Cerebellar cortex (tissue), 1 donor: ENCODE data around the gene MAST4.

Experiments
- DNase-seq: peaks from one replicate; pipeline ENCODE4 v3.0.0-alpha.2; 2015; ENCODE audit warnings: low spot score

MAST4 gene

DNA sequence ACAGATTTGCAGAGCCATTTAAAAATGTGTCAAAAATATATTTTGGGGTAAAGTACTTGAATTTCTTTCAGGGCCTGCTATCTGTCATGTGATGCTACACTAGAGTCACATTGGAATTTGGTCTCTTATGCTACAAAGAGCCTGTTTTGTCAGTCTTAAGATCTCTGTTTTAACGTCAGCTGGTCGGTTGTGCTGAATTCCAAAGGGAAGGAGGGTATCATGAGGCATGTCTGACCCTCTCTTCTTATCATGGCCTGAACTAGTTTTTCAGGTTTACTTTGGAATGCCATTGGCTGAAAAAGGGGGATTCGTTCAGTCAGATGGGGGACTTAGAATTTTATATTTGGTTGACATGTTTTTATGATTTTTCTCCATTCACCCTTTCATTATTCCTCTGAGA lies 309.8 kb downstream of the MAST4 start:
- DNase-seq = no peak

DNA sequence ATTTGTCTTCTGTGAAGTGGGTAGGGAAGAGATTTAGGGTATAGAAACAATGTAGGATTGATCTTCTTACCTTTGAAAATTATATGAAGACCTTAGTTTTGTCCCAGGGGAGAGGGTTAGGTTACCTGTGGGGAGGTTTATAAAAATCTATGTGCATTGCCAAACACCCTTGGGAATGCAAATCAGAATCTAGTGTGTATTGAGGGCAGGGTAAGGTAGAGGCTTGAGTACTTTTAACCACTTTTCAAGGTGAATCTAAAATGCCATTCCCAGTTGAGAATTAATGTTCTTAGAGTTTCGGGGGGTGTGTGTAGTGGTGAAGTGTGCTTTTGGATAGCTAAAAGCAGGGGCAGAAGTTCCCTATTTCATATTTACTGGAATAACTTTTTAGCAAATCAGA lies 312.0 kb downstream of the MAST4 start:
- DNase-seq = no peak

DNA sequence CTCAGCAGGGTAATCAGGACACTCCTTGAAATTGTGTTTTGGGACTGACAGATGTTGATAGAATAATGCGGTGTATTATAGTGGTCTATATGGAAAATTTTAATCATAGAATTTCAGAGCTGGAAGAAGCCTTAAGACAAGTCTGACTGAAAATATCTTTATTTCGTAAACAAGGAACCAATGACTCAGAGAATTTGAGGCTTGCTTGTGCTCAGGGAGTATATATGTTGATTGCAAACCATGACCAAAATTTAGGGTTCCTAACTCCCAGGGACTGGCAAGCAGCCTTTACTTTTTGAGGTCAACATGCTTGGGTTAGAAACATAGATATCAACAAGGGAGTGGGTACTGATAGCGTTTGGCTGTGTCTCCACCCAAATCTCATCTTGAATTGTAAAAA lies 313.2 kb downstream of the MAST4 start:
- no peak for DNase-seq

DNA sequence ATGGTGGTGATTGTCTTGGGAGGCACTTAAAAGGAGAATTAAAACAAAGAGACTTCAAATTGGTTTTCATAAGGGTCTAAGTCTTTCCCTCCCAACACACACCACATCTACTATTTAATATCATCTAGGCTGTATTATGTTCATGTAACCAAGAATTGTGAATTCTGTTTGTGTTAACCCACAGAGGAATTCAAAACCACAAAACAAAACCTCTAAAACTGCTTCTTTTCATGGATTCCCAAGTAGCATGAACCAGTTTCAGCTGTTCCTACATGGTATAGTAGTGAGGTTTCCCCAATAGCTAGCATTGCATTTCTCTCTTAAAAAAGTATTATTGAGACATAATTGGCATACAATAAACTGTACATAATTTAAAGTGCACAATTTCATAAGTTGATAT lies 316.6 kb downstream of the MAST4 start:
- DNase-seq = no peak

DNA sequence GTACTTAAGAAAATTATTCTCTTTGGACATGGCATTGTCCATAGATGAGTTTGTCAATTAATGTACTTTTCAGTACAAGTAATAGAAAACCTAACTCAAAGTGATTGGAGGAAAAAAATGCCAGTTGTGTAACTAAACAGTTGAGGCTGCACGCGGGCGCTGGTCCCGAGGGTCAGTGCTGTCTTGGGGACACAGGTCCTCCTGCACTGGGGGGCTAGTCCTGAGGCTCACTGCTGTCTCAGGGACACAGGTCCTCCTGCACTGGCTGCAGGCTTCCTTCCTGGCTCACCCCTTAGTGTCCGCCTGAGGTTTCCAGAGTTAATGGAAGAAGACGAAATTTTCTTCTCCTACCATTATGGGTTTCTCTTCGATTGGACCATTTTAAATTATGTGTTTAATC lies 319.3 kb downstream of the MAST4 start:
- no peak for DNase-seq

DNA sequence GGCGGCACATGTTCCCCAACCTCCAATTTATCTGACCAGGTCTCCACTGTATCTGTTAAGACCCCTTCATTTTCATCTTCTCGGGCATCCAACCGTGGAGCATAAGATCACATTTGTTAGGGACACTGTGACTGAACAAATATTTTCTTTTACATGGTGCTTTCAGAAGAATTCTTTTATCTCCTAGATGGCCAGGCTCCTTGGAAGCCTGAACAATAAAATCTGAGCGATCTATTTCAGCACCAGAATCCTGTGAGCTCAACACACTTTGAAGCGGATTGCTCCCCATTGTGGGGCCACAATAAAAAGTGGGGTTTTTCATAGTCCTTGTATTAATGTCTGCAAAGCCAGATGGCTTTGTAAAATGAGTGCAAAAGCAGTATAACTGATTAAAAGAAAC lies 326.7 kb downstream of the MAST4 start:
- DNase-seq = no peak

DNA sequence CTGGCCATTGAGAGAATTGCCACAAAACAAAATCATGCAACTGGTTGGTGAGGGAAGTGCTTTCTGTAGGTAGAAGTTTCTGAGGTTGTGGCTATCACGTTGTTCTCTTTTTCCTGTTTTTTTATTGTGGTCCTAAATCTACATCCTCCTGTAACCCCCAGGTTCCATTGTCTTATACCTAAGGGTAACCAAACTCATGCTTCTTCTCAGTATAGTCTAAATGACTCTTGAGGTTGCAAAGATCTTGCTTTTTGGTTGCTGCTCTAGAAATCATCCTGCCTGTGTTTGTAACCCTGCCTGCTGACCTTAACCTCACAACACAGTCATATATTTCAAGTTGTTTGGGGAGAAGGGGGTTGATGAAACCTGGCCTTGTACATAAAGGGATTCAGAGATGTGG lies 327.3 kb downstream of the MAST4 start:
- DNase-seq = no peak

DNA sequence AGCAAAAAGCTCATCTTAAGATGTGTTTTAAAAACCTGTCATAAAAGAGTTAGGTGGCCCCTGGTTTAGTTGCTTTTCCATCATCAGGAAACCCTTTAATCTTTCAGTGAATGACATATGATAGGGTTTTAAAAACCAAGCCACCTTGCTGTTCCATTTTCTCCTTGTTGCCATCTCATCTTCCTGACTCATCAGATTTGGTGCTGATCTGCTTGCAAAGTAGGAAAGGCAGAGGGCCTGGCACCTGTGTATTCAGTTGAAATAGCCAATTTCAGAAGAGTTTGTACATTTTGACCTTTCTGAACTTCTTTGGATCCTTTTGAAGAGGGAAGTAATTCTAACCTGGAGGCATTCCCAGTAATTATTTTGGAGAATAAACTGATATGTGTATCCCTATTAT lies 327.7 kb downstream of the MAST4 start:
- no peak for DNase-seq

DNA sequence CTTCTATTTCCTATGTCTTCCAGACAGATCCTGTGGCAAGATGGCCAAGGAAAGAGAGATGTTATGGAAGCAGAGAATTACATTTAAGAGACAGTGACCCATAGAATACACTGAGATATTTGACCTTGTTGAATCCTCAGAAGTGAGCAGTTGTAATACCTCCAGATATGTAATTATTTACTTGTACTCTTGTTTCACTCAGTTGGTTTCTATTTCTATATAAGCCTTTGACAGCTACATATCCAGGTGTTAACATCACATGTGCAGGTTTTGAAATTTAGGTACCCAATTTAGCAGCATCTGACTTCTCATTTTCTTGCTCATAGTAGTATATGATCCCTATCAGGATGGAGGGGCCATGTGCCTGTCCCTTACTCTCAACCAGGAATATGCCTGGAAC lies 330.9 kb downstream of the MAST4 start:
- no peak for DNase-seq

DNA sequence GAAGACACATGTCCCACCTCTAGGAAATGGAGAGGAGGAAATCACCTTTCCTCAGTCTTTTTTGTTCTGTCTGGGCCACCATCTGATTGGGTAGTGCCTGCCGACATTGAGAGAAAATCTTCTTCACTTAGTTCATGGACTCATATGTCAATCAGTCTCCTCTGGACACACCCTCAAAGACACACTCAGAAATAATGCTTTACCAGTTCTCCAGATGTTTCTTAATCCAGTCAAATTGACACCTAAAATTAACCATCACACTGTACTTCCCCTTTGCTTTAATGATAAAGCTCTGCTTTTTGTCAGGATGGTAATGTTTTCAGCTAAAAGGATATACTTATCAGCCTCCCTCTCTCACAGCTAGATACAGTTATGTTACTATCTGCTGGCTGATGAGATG lies 333.1 kb downstream of the MAST4 start:
- no peak for DNase-seq

DNA sequence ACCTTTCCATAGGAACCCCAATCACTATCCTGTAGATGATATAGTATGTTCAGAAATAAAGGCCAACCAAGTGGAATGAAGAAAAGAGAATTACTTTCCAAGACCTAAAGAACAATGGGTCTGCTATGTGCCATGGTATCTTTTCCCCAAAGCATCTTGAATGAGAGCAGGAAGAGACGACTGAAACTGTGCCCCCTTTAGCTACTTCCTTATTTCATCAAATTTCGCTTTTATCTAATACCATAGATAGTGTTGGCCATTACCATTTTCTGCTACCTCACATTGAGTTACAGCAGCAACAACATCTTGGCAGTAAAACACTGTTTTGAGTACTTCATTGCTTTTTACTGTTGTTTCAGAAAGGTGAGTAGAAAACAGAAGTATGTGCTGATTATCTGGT lies 333.8 kb downstream of the MAST4 start:
- DNase-seq = no peak

DNA sequence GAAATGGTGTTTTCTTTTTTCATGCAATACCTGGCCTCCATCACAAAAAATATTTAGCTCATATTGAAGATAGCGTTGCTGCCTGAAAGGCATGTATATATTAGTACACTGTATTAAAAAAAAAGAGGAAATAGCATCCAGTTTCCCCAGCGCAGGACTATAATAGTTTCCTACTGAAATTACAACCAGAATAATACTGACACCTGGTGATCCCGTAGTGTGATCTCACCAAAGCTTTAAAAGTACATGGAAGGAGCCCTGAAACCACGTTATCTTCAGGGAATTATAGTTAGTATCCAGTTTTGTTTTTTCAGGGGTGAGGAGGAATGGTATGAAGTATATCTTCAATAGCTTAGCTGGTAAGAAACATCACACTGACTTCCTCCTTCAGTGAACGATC lies 335.5 kb downstream of the MAST4 start:
- DNase-seq = no peak

DNA sequence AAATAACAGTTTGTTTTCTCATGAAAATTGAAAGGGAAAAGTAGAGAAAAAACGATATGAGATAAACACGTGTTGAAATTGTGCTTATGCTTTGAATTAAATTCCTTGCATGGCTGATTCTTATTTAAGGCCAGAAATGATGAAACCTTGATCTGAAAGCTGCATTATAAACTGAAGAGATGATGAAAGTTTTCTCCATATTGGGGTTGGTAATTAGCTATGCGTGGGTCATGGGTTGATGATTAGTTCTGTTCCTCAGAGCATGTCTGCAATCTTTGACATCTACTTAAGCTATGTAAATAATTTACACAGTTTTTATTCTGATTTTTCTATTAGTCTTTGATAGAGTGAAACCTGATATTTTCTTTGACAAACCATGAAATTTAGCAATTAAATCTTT lies 336.3 kb downstream of the MAST4 start:
- DNase-seq = no peak

DNA sequence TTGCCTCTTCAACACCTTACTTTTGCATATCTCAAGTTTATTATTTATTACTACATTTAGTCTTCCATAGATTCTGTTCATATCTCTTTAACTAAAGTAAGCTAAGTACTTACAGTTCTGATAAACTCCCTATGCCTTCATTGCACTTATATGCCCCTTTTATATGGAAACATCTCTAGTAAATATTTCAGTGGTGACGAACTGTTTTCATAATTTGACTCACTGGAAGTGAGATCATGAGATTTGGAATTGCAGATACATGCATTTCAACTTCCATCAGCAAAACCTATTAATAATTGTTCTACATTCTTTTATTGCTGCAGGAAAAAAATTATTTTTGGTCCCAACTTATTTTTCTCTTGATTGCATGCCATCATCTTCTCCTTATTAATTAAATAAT lies 336.9 kb downstream of the MAST4 start:
- DNase-seq = no peak

DNA sequence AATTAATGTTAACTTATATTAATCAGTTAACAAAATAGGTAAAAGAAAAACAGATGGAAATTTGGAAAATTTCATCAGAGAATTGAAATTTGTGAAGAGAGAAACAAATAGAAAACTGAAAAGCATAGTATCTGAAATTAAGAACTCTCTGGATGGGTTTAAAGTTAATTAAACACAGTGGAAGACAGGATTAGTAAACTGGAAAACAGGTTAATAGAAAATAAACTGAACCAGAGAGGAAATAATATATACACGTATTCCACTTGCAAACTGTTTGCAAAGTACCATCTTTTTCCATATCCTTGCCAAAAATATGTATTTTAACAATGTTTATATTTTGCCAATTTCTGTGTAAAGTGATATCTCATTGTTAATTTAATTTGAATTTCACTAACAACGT lies 342.9 kb downstream of the MAST4 start:
- DNase-seq = no peak

DNA sequence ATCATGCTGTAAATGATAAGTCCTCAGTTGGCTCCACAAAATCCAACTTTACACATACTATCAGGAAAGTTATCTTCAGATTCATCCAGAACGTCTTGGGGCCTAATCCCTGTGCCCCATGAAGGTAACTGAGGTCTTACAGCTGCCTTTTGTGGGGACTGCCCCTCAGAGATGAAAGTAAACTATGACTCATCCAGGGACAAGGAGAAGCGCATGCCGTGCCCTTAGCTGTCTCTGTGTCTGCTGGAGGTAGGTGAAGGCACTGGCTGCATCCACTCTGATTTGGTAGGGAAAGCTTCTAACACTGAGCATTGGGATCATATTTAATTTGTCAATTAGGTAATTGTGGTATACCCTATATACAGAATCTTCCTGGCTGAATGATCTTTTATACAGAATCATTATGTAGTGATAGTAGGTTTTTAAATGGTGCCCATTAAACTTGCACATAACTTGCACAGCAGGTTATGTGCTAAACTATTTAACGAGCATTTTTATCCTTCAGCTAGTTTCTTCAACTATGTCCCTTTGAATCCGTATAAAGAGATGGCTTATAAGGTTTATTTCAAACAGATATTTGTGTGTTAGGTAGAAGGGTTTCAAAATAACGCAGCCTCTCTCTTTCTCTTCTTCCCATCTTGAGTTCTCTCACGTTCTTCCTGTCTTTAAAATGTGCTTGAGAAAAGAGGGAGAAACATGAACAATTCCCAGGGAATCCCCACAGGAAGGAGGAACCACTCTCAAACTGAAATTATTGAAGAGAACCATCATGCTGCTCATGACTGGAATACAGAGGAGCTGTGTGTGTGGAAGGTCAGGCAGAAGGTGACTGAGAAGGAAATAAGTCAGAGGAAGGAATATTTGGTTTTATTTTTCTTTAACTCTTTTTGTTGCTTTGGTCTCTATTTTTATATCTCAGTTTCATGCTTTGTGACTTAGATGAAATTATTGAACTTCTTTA lies 349.5 kb downstream of the MAST4 start:
- no peak for DNase-seq

DNA sequence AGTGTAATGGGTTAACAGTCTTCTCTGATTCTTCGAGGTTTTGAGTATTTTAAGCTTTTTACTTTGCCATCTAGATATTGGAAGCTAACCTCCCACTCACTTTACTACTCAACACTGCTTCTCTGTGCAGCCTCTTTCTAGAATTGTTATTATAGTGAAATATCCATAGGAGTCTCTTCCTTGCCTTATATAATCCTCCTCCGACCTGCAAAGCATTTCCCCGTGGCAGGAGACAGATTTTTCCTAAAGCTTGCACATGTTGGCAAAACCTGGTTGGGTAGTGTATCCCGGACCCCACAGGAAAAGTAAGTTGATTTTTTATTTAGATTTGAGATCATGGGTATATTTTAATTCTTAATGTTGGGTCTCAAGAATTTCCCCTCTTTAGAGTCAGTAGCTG lies 351.3 kb downstream of the MAST4 start:
- DNase-seq = no peak

DNA sequence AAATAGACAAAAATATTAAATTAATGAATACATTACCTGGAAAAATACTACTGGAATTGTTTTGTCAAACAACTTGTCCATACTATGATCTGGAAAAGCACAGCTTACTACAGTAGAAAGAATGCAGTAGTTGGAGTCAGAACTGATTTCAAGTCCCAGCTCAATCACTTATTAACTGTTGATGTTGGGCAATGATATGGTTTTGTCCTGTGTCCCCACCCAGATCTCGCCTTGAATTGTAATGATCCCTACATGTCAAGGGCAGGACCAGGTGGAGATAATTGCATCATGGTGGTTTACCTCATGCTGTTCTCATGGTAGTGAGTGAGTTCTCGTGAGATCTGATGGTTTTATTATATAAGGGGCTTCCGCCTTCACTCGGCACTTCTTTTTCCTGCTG lies 352.9 kb downstream of the MAST4 start:
- no peak for DNase-seq

DNA sequence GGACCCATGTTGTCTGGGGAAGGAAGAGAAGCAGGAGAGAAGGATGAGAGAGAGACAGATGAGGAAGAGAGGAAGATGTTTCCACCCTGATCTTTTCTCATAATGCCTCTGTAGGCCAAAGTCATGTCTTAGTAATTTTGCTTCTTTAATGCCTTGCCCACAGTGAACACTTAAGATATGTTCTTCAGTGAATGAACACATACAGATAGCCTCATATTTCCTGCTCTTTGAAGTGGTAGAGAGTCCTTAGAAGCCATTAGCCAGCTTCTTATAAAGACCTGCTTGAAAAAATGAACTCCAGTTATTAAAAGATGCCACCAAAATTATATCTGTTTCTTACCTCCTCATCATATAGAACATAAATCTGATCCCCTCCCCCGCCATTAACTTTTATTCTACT lies 356.0 kb downstream of the MAST4 start:
- no peak for DNase-seq

DNA sequence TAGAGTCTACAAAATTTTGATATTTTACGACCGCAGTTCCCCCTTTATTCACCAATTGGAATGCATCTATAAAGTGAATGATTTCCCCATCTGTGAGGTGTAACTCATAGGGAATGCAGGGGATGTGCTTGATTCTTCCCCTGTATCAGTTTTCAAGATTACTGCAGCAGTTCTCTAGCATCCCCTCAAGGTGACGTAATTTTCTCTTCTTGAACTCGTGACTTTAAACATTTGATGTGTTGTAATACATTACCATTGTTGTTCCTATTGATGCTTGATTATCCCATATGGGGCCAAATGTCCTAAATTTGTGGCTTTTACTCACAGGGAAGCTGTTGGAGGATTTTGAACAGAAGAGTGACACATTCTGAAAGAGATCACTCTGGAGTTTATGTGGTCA lies 360.2 kb downstream of the MAST4 start:
- no peak for DNase-seq

DNA sequence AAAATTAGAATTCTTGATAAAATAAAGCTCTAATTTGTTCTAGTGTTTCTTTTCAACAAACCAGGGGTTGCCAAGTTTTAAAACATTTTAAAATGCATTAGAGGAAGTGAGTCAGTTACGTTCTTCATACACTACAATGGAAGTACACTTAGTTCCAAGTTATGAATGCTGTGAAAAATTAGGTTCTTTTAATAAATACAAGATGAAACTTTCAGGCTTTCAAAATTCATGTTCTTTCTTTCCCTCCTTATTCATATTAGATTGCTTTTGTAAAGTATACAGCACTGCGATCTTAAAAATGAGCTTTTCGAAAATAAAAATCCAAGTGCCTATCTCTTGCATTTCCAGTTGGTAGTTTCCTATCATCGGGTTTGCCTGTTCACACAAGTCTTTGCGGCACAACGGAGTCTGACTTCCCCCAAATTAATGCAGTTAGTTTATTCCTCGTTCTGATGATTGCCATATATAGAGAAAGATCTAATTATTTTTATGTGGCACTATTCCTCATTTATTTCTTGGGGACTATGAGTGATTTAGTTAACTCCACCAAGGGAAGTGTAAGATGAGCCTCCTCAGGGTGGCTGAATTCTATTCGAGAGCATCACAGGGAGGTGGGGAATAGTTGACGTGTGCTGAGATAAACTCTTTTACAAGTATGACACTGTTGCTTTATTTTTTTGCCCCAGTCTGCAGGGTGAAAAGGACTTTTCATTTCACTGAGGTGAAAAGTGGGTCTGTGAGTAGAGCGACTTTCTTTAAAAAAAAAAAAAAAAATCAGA lies 362.2 kb downstream of the MAST4 start:
- peak; percentile 12 for DNase-seq

DNA sequence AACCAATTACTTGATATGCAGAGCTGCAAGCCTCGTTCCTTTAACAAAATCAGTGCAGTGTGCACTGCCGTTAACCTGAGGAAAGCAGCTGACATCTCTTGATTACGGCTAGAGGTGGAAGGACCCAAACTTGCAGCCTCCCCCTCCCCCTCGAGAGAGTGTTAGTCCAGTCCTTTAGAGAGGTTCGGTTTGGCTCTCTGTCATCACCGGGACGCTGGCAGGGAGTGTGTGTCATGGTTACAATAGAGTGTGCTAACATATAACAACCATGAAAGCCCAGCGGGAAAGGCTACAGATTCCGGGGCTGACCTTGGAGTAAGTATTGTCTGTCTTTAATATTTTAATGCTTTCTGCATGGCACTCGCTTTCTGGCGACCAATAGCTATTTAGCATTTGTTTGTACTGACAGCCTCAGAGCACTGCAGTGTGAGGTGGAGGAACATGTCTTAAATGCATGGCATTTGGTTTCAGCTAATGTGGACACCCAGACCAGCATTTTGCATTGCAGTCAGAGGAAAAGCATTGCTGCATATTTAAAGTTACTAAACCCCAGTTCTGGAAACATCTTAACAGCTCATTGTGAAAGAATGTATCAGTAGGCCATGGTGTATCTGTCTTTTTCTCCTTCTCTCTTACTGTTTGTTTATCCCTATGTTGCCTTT lies 362.9 kb downstream of the MAST4 start:
- DNase-seq = peak; percentile 29

DNA sequence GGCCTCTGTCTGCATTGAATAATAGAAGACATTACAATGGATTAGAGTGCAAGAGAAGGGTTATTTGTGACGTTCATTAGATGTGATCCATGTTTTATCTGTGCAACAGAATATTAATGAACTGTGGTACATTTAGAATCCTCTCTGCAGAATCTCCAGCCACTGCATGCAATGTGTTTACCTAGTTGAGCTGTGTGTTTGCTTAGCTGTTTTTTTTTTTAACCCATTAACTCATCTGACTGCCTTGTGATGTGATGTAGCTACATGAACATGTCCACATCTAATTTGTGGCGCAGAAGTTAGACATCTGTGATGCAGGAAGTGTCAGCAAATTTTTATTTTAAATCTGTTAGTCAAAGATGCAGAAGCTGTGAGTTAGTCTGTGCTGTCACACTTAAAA lies 363.5 kb downstream of the MAST4 start:
- no peak for DNase-seq
